Myocyte (in vitro differentiated cells): ENCODE measurements around the gene ECM1. TPM values are rescaled to one million over a fixed set of nuclear protein-coding genes. Genes with fewer than 3 reads are reported as not detected.

Experiments
- DNase-seq: peaks from one replicate; pipeline ENCODE4 v3.0.0-alpha.2; 2012; ENCODE audit warnings: low read depth
- total RNA-seq: library from RNA; depleted of rRNA; stranded (reverse); fragments of >200 nt; gene quantifications from 2 replicates; pipeline ENCODE4 v1.2.3, GENCODE V29; 2014

ECM1 gene
- total RNA-seq, 1 donor from 2014 or later, result 33.6 TPM

DNA sequence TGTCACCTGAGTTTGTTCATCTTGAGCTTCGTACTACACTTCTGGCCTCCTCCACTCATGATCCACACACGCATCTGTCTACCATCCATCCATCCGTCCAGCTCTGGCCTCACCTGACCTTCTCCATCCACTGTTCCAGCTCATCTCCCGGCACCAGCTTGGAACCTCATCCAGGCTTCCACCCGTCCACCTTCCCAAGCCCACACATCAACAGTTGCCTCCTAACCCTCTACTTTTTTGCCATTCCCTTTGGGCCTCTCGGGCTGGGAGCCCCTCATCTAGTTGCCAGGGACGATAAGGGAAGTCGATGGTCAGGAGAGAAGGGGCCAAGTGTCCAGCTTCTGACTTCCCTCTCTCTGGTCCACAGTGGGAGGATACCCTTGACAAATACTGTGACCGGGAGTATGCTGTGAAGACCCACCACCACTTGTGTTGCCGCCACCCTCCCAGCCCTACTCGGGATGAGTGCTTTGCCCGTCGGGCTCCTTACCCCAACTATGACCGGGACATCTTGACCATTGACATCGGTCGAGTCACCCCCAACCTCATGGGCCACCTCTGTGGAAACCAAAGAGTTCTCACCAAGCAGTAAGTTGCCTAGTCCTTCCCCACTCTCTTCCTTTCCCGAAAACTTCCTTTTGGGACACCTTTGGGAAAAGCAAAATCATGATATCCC is 4.2 kb downstream of the ECM1 start:
- no peak for DNase-seq

DNA sequence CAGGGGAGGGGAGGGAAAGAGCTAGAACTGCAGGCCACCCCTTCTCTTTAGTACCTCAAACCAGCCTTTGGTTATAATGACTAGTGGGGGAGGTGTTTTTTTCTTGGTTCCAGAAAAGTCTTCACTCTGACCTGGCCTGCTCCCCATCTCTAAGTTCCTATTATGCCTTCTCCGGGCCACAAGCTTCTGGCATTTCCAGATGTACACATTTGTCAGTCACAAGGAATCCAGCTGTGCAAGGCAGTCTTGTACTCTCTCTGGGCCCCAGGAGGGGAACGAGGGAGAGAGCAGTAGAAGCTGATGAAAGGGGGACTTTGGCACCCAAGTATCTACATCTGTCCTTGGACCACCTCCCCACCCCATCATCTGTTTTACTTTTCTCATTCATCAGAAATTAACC is 4.9 kb downstream of the ECM1 start:
- no peak for DNase-seq

GRCh38 chr1:150513351-150513791 is 5.5 kb downstream of the ECM1 start:
- DNase-seq, result peak; percentile 56

- no peak for DNase-seq
These were observed 6.4 kb downstream of the ECM1 start for GRCh38 chr1:150514260-150514659.

DNA sequence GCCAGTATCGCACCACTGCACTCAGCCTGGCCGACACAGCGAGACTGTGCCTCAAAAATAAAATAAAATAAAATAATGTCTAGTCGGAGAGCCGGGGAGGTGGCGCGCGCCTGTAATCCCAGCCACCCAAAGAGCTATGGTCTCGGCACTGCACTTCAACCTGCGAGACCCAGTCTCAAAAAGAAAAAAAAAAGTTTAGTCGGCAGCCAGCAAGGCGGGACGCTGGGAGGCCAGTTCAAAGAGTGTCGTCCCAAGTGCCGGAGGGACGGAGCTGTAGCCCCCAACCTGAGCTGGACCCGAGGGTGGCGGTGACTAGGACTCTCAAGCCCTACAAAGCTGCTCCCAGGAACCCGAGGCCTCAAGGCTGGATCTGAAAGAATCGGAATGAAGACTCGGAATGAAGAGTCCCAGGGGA is 7.0 kb downstream of the ECM1 start:
- no peak for DNase-seq

GRCh38 chr1:150515328-150516049 is 7.6 kb downstream of the ECM1 start, which contains the start of gene FALEC:
Gene FALEC, plus strand, starts transcription at chr1:150515752.
- DNase-seq, result peak; percentile 98

- DNase-seq, result no peak
These were observed 8.2 kb downstream of the ECM1 start for GRCh38 chr1:150516050-150516591.

GRCh38 chr1:150516616-150517015 is 8.7 kb downstream of the ECM1 start:
- no peak for DNase-seq

DNA sequence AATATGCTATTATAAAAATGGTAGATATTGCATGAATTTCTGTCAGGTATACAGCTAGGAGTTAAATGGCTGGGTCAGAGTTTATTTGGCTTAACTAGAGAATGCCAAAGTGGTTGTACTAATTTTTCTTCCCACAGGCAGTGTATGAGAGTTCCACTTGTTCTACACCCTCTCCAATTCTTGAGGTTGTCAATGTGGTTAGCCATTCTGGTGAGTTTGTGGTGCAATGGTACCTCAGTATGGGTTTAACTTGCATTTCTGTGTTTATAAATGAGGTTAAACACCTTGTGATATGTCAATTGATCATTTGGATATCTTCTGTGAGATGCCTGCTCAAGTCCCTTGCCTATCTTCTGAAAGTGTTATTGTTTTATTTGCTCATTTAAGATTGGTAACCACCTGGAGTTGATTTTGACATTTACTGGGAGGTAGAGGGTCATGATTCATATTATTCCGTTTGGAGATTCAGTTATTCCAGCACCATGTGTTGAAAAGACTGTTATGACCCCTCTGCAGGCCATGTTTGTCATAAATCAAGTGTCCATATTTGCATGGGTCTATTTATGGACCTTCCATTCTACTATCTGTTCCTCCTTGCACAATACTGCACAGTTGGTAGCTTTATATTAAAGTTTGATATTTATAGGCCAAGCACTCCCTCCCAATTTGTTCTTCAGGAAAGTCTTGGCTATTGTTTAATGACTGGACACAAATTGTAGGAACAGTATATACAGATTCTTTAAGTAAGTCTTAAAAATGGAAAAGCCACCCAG is 13.5 kb downstream of the ECM1 start:
- DNase-seq, result peak; percentile 82

DNA sequence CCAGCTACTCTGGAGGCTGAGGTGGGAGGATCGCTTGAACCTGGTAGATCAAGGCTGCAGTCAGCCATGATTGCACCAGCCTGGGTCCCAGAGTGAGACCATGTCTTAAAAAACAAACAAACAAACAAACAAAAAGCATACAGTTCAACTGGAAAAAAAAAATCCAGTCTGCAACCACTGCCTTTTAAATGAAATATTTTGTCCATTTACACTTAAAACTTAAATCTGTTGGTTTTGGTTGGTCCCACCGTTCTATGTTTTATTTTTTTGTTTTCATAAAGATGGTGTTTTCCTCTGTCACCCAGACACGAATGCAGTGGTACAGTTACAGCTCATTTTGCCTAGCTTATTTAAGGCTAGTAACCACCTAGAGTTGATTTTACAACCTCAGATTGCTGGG is 17.4 kb downstream of the ECM1 start:
- DNase-seq, result no peak

GRCh38 chr1:150528196-150528595 is 20.3 kb downstream of the ECM1 start:
- DNase-seq, result no peak

DNA sequence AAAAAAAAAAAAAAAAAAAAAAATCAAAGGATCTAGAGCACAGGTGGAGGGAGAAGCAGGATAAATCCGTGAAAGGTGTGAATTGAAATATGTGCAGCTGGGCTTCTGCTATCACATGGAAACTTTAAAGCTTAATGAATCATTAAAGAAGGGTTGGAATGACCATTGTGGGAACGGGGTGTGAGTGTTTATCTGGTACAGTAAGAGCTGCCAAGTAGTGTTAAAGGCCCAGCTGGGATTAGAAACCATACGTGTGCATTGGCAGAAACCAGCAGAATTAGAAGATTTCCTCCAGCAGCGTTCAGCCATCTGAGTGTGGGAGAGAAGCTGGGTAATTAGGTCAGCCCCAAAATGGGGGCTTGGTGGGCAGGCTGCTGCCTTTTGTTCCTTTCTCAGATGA is 21.1 kb downstream of the ECM1 start:
- DNase-seq, result no peak

DNA sequence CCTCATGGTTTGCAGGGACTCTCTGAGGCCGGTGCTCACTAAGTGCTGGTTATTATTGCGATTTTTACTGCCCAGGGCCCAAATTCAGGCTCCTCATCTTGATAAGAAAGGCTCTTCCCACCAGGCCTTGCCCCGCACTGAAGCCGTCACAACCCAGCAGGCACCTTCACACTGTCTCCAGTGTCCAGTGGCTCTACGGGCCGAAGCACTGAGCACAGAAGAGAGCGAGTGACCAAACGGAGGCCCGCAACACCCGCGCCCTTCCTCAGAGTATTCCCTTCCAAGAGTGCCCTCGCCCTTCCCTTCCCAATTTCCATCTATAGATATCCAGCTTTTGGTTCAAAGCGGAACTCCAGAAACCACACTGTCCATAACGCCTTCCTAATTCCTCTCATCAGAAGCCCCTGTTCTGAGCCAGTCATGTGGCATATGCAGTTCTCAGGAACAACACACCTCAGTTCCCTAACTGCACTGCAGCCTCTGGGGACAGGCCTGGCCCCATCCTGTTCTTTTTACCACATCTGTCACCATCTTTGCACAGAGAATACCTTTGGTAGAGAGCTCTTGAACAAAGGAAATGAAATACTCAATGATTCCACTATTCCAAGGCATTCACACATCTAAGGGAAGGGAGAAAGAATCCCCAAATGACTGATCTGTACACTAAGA is 22.7 kb downstream of the ECM1 start:
- no peak for DNase-seq

- DNase-seq, result no peak
These were observed 25.0 kb downstream of the ECM1 start for GRCh38 chr1:150532860-150533259.

- no peak for DNase-seq
These were observed 26.1 kb downstream of the ECM1 start for GRCh38 chr1:150534002-150534401.

DNA sequence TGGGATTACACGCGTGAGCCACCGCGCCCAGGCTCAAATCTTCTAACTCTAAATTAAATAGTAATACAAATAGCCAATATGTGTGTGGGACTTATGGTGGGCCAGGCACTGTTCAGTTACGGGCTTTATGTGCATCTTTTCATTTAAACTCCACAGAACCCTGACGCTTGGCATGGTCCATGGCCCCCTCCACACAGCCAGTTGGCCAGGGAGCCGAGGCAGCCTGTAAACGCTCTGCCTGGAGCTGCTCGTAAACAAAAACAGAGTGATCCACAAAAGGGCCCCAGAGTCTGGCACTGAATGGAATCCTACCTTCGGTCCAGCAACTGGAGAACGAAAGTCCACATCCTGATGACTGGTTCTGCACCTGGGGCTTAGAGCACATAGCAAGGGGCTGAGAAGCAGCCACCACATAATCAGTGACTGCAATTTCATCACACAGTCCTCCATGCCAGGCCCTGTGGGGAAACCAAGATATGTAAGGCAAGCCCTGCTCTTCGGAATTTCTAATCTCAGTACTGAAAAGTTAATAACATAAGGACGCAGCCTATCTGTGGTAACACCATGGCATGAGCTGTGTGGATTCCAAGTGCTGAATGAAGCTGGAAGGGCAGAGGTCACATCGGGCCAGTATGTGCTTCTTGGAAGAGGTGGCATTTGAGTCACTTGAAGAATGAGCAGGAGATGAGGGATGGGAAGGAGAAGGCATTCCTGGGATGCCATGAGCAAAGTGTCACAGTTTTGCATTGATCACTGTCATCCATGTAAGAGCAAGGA is 27.8 kb downstream of the ECM1 start:
- peak; percentile 90 for DNase-seq

- no peak for DNase-seq
These were observed 29.2 kb downstream of the ECM1 start for GRCh38 chr1:150536836-150537731.

DNA sequence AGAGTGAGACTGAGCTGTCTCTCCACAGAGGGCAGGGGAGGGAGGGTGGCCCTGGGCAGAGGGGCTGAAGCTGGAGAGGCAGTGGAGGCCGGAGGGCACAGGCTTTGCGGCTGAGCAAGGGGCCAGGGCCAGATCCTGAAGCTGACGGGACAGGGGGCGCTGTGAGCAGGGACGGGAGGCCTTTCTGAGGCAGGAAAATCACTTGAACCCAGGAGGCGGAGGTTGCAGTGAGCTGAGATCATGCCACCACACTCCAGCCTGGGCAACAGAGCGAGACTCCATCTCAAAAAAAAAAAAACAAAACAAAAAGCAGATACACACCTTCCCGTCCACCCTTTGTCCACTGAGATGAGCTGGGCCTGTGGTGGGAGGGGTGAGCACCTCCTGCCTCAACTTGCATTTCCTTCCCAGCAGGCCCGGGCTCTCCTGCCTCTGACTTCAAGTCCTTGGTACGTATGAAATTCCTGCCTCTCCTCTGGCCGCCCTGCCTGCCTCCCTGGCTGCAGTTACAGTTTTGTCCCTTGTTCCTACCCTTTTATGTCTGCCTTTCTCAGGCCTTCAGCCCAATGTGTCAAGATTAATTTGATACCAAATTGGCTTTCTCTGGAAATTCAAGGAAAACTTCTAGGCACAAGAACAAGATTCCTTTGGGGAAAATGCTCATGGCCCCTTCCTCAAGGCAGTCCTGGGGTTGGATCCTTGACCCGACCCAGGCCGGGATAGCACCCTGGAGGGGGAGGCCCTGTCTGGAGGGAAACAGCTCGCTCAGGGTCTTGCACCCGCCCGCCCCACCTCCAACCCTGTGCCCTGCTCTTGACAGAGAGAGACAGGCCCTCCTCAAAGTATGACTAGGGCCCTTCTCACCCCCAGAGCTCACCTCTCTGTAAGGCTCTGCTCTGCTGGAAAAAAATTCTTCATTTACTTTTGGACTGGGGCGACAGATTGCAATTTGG is 30.1 kb downstream of the ECM1 start:
- peak; percentile 76 for DNase-seq
